HEK293 (cell line): ENCODE measurements around the gene PSMD13.

Source experiments
- CTCF ChIA-PET: fragments of 350-600 bp; formaldehyde crosslinking; extraction: SDS; loops from one replicate; lab custom pipeline; 2021; ENCODE audit warnings: antibody characterized with exemption; lab: Yijun Ruan, JAX
- POLR2A ChIA-PET: fragments of 300-600 bp; formaldehyde crosslinking; extraction: SDS; loops from one replicate; lab custom pipeline; 2020; ENCODE audit warnings: antibody characterized with exemption, inconsistent platforms; lab: Yijun Ruan, JAX
- H3K27ac ChIP-seq: fragments of 200-500 bp; sonication (Bioruptor generic); 2 replicates; pipeline ENCODE4 v1.5.1; 2014; ENCODE audit warnings: low read depth, low read length, control low read depth, inconsistent platforms; ENCODE audit errors: extremely low read depth
- H3K36me3 ChIP-seq, 2 experiments: fragments of 200-500 bp in 1 of 2; sonication (Bioruptor generic) in 1 of 2; 1 replicate in 1 of 2; 2 replicates in 1 of 2; pipeline ENCODE4 v1.5.1; 2014 to 2017; ENCODE audit warnings: inconsistent platforms in 2 of 2, low read length in 2 of 2; ENCODE audit not compliant: control insufficient read depth in 2 of 2, insufficient read depth in 1 of 2
- H3K4me1 ChIP-seq: fragments of 200-500 bp; sonication (Bioruptor generic); 2 replicates; pipeline ENCODE4 v1.5.1; 2014; ENCODE audit warnings: mild to moderate bottlenecking, low read length, inconsistent platforms; ENCODE audit not compliant: control insufficient read depth, insufficient read depth
- H3K4me3 ChIP-seq: 2 replicates; pipeline ENCODE4 v1.5.1; 2011; ENCODE audit warnings: low read depth, mild to moderate bottlenecking, control low read depth, low read length, moderate library complexity
- H3K9me3 ChIP-seq: fragments of 200-500 bp; sonication (Bioruptor generic); 2 replicates; pipeline ENCODE4 v1.5.1; 2014; ENCODE audit warnings: low read depth, low read length, inconsistent platforms; ENCODE audit not compliant: control insufficient read depth, insufficient read depth
- GLIS1 ChIP-seq: fragments of 450-650 bp; formaldehyde crosslinking; IDR thresholded peaks from 2 replicates; pipeline ENCODE4 v1.5.1; 2016; ENCODE audit warnings: missing biosample characterization, missing genetic modification characterization
- IKZF3 ChIP-seq: fragments of 450-650 bp; IDR thresholded peaks from 2 replicates; pipeline ENCODE4 v1.5.0; 2018; ENCODE audit warnings: missing biosample characterization, mild to moderate bottlenecking, missing genetic modification characterization, moderate library complexity
- RBAK ChIP-seq: fragments of 450-650 bp; formaldehyde crosslinking; IDR thresholded peaks from 2 replicates; pipeline ENCODE4 v1.5.1; 2016; ENCODE audit warnings: missing biosample characterization, missing genetic modification characterization
- SCRT2 ChIP-seq: fragments of 450-650 bp; formaldehyde crosslinking; IDR thresholded peaks from 2 replicates; pipeline ENCODE4 v1.5.1; 2016; ENCODE audit warnings: missing biosample characterization, missing genetic modification characterization
- YY1 ChIP-seq: fragments of 450-650 bp; formaldehyde crosslinking; IDR thresholded peaks from 2 replicates; pipeline ENCODE4 v1.5.1; 2018; ENCODE audit warnings: missing biosample characterization, missing genetic modification characterization
- YY2 ChIP-seq: fragments of 450-650 bp; formaldehyde crosslinking; IDR thresholded peaks from 2 replicates; pipeline ENCODE4 v1.5.1; 2016; ENCODE audit warnings: missing biosample characterization, missing genetic modification characterization
- ZFP3 ChIP-seq: fragments of 450-650 bp; formaldehyde crosslinking; IDR thresholded peaks from 2 replicates; pipeline ENCODE4 v1.5.1; 2016; ENCODE audit warnings: low read depth, missing biosample characterization, missing genetic modification characterization
- ZNF184 ChIP-seq: fragments of 450-650 bp; IDR thresholded peaks from 2 replicates; pipeline ENCODE4 v1.5.1; 2018; ENCODE audit warnings: missing biosample characterization, mild to moderate bottlenecking, missing genetic modification characterization
- ZNF518A ChIP-seq: fragments of 450-650 bp; formaldehyde crosslinking; conservative IDR thresholded peaks from 2 replicates; pipeline ENCODE4 v1.5.1; 2016; ENCODE audit warnings: low read depth, missing biosample characterization, missing genetic modification characterization
- ZNF571 ChIP-seq: fragments of 450-650 bp; formaldehyde crosslinking; IDR thresholded peaks from 2 replicates; pipeline ENCODE4 v1.5.0; 2017; ENCODE audit warnings: missing biosample characterization, missing genetic modification characterization
- ZNF645 ChIP-seq: fragments of 450-650 bp; formaldehyde crosslinking; IDR thresholded peaks from 2 replicates; pipeline ENCODE4; 2016; ENCODE audit warnings: missing biosample characterization, missing genetic modification characterization
- ZSCAN5A ChIP-seq: fragments of 450-650 bp; formaldehyde crosslinking; IDR thresholded peaks from 2 replicates; pipeline ENCODE4 v1.5.1; 2016; ENCODE audit warnings: missing biosample characterization, missing genetic modification characterization

PSMD13 gene

GRCh38 chr11:213111-213510, 23.7 kb upstream of the PSMD13 start:
- no peak for TF ChIP-seq ZSCAN5A (tag by site-specific recombination)
- TF ChIP-seq GLIS1 = 0 out of 2 replicates have a peak, but pooled peaks have one; percentile 29
- H3K4me3 ChIP-seq = no peak overlapping the region
- H3K27ac ChIP-seq = no peak overlapping the region
- no peaks in the 10 kb centered on the region for H3K4me1 ChIP-seq
- ChIA-PET POLR2A (no interaction called here), CTCF (no interaction called here)
- H3K36me3 ChIP-seq = peaks cover 0 to 82% of the 10 kb centered on the region in 2 experiments; a peak in 1 of 3 replicates
- no peaks in the 10 kb centered on the region for H3K9me3 ChIP-seq

DNA sequence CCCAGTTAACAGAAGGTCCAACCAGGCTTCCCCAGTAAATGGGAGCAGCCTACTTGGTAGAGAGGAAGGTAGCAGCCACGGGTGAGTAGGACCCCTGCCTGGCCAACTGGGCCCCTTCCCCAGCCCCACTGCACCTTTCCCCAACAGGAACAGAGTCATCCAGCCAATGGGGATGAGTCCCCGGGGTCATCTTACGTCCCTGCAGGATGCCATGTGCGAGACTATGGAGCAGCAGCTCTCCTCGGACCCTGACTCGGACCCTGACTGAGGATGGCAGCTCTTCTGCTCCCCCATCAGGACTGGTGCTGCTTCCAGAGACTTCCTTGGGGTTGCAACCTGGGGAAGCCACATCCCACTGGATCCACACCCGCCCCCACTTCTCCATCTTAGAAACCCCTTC, 22.7 kb upstream of the PSMD13 start:
- no peaks in the 10 kb centered on the region for H3K9me3 ChIP-seq
- no peak overlapping the region for H3K27ac ChIP-seq
- no peaks in the 10 kb centered on the region for H3K4me1 ChIP-seq
- CTCF ChIA-PET = interaction anchor here (1.0 kb wide), 1 partner anchor 37 kb away, joined by 3 read pairs; no protein-coding TSS in a partner anchor
- TF ChIP-seq YY2 (tag by site-specific recombination) = no peak
- TF ChIP-seq ZNF518A (tag by site-specific recombination) = no peak
- no peak for TF ChIP-seq ZNF184 (tag by site-specific recombination)
- TF ChIP-seq RBAK = no peak
- TF ChIP-seq ZNF571 (tag by site-specific recombination) = no peak
- no peak for TF ChIP-seq YY1 (tag by site-specific recombination)
- no peak for TF ChIP-seq IKZF3 (tag by site-specific recombination)
- POLR2A ChIA-PET = no interaction called here
- H3K36me3 ChIP-seq = peaks cover 0 to 92% of the 10 kb centered on the region in 2 experiments; a peak in 1 of 3 replicates
- no peak overlapping the region for H3K4me3 ChIP-seq

DNA sequence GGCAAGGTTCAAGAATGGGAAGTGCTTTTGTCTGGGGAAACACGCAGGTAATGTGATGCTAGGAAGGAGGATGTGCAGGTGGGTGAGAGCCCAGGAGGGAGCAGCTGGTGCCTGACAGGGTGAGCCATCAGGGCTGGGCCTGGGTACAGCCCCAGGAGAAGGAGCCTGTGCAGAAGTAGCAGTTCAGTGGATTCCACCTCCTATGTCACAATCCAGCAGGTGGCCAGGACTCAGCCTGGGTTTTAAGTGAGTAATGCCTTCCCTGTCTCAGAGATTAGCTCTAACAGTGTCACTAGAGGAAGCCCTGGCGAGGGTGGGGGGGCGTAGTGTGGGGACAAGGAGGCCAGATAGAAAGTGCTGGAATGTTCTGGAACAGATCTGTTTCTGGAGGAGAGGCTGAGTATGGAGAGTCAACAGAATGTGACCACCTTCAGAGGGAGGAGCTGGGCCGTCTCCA, 21.2 kb upstream of the PSMD13 start:
- Histone ChIP-seq H3K27ac (no peak overlapping the region), H3K4me1 (no peaks in the 10 kb centered on the region), H3K4me3 (no peak overlapping the region), H3K36me3 (peaks cover 0 to 81% of the 10 kb centered on the region in 2 experiments; a peak in 1 of 3 replicates), H3K9me3 (no peaks in the 10 kb centered on the region)
- CTCF ChIA-PET = interaction anchor here (1.6 kb wide), 1 partner anchor 35 kb away, joined by 10 read pairs; no protein-coding TSS in a partner anchor
- TF ChIP-seq ZFP3 (no peak), YY1 (tag by site-specific recombination) (no peak), ZNF645 (tag by site-specific recombination) (no peak), SCRT2 (tag by site-specific recombination) (0 out of 2 replicates have a peak, but pooled peaks have one; percentile 18)
- POLR2A ChIA-PET = interaction anchor here (0.6 to 2.7 kb wide), 3 partner anchors 8 to 588 kb away, joined by 3 to 22 read pairs (median 3); partner anchors contain the start of genes BET1L and RIC8A
